ENCODE data around the gene SEMA4F.

DNA sequence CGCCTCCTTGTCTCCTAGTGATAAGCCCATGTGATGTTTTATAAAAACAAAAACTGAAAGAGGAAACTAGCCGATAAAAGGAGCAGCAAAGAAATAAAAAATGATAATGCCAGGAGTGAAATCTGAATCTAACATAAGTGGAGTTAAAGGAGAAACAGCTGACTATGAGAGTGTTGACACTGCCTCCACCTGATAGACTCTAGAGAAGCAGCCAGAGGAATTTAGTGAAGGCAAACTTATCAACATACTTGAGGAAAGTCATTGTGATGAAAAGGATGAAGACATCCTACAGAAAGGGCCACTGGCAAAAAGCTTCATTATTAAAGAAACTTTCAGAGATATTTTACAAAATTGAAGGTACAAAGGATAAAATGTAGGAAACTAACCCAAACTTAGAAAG, 7.8 kb upstream of the SEMA4F start:
- TF ChIP-seq, protein P1, sequence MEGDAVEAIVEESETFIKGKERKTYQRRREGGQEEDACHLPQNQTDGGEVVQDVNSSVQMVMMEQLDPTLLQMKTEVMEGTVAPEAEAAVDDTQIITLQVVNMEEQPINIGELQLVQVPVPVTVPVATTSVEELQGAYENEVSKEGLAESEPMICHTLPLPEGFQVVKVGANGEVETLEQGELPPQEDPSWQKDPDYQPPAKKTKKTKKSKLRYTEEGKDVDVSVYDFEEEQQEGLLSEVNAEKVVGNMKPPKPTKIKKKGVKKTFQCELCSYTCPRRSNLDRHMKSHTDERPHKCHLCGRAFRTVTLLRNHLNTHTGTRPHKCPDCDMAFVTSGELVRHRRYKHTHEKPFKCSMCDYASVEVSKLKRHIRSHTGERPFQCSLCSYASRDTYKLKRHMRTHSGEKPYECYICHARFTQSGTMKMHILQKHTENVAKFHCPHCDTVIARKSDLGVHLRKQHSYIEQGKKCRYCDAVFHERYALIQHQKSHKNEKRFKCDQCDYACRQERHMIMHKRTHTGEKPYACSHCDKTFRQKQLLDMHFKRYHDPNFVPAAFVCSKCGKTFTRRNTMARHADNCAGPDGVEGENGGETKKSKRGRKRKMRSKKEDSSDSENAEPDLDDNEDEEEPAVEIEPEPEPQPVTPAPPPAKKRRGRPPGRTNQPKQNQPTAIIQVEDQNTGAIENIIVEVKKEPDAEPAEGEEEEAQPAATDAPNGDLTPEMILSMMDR (conservative IDR thresholded peaks at IDR 0.05; ENCODE audit: low read length) = no peak
- TF ChIP-seq EZH2phosphoT487 (IDR thresholded peaks at IDR 0.05; ENCODE audit: borderline replicate concordance, low read depth, low read length) = no peak
